ENCODE results near the gene MCM5.
"Not testable (repeated sequence)": the region's sequence is repeated elsewhere in the genome, so short reads cannot be mapped to it uniquely, and the experiment has no call there.

The MCM5 gene

DNA sequence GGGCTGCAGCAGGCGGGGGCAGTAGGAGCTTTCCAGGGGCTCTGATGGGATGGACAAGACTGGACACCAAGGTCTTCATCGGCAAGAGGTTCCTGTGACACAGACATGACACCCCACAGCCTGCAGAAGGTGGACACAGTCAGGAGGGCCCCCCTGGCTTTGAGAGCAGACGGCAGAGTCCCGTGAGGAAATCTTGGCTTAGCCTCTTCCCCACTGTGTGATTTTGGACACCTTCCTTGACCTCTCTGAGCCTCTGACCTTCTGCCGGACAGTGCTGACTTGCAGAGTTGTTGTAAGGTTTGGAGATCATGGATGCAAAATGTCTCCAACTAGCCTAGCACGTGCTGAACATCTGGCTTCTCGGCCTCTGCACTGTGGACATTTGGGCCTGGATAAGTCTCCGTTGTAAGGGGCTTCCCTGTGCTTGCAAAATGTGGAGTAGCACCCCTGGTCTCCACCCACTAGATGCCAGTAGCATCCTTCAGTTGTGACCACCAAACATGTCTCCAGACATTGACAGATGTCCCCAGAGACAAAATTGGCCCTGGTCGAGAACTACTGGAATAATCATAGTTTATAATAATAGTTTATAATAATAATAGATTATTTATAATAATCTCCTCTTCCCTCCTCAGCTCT, 54.6 kb downstream of the MCM5 start:
- no peak overlapping the region for H3K9ac ChIP-seq (ENCODE audit: low read length)
- no peaks in the 10 kb centered on the region for H3K9me3 ChIP-seq (ENCODE audit: control insufficient read depth, insufficient read depth, low read depth, low read length)
- H3K36me3 ChIP-seq (ENCODE audit: control insufficient read depth, insufficient read depth, low read length) = no peaks in the 10 kb centered on the region
- H3K27ac ChIP-seq (ENCODE audit: low read depth, low read length) = no peak overlapping the region
- peaks cover 11% of the 10 kb centered on the region for H3K4me1 ChIP-seq (ENCODE audit: control insufficient read depth, insufficient read depth, low read length)
- H3K27me3 ChIP-seq (ENCODE audit: control insufficient read depth, insufficient read depth, low read length) = no peaks in the 10 kb centered on the region; the same call in 1 of the 2 replicates
- no peak overlapping the region for H3K4me3 ChIP-seq (ENCODE audit: low read depth, low read length)

DNA sequence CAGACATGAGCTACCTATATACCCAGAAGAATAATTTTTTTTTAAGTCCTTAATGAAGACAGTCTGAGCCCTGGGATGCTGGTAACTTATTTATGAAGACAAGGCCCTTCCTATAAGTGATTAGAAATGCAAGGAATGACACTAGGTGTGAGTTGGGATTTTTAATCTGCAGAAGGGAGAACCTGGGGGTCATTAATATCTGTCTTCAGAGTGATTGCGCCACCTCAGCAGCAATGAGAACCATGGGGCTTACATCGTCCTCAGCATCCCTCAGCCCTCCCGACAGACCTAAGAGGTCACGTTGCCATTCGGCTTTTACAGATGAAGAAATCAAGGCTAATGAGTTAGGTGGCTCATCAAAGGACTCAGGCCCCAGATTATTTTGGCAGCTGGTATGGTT, 55.6 kb downstream of the MCM5 start:
- H3K4me1 ChIP-seq (ENCODE audit: control insufficient read depth, insufficient read depth, low read length) = peaks cover 11% of the 10 kb centered on the region
- no peaks in the 10 kb centered on the region for H3K36me3 ChIP-seq (ENCODE audit: control insufficient read depth, insufficient read depth, low read length)
- H3K4me3 ChIP-seq (ENCODE audit: low read depth, low read length) = no peak overlapping the region
- no peaks in the 10 kb centered on the region for H3K9me3 ChIP-seq (ENCODE audit: control insufficient read depth, insufficient read depth, low read depth, low read length)
- no peak overlapping the region for H3K27ac ChIP-seq (ENCODE audit: low read depth, low read length)
- H3K9ac ChIP-seq (ENCODE audit: low read length) = no peak overlapping the region
- no peaks in the 10 kb centered on the region; the same call in 1 of the 2 replicates for H3K27me3 ChIP-seq (ENCODE audit: control insufficient read depth, insufficient read depth, low read length)

DNA sequence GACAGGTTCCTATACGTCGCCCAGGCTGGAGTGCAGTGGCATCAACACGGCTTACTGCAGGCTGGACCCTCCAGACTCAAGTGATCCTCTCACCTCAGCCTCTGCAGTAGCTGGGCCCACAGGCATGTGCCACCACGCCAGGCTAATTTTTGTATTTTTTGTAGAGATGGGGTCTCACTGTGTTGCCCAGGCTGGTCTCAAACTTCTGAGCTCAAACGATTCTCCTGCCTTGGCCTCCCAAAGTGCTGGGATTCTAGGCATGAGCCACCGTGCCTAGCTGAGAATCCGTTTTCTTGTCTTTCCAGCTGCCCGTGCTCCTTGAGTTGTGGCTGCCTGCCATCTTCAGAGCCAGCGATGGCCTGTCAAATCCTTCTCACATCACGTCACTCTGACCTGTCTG, 56.8 kb downstream of the MCM5 start:
- no peaks in the 10 kb centered on the region for H3K9me3 ChIP-seq (ENCODE audit: control insufficient read depth, insufficient read depth, low read depth, low read length)

GRCh38 chr22:35457729-35458546, 58.0 kb downstream of the MCM5 start:
- Histone ChIP-seq H3K27ac (ENCODE audit: low read depth, low read length) (no peak overlapping the region), H3K4me3 (ENCODE audit: low read depth, low read length) (no peak overlapping the region), H3K27me3 (ENCODE audit: control insufficient read depth, insufficient read depth, low read length) (no peaks in the 10 kb centered on the region; the same call in 1 of the 2 replicates), H3K4me1 (ENCODE audit: control insufficient read depth, insufficient read depth, low read length) (peaks cover 11% of the 10 kb centered on the region), H3K9ac (ENCODE audit: low read length) (no peak overlapping the region), H3K9me3 (ENCODE audit: control insufficient read depth, insufficient read depth, low read depth, low read length) (no peaks in the 10 kb centered on the region), H3K36me3 (ENCODE audit: control insufficient read depth, insufficient read depth, low read length) (no peaks in the 10 kb centered on the region)

More for the DNA sequence above, 56.8 kb downstream of the MCM5 start:
- Histone ChIP-seq H3K4me1 (ENCODE audit: control insufficient read depth, insufficient read depth, low read length) (peaks cover 11% of the 10 kb centered on the region), H3K36me3 (ENCODE audit: control insufficient read depth, insufficient read depth, low read length) (no peaks in the 10 kb centered on the region), H3K27ac (ENCODE audit: low read depth, low read length) (no peak overlapping the region), H3K4me3 (ENCODE audit: low read depth, low read length) (no peak overlapping the region), H3K27me3 (ENCODE audit: control insufficient read depth, insufficient read depth, low read length) (no peaks in the 10 kb centered on the region; the same call in 1 of the 2 replicates), H3K9ac (ENCODE audit: low read length) (no peak overlapping the region)

DNA sequence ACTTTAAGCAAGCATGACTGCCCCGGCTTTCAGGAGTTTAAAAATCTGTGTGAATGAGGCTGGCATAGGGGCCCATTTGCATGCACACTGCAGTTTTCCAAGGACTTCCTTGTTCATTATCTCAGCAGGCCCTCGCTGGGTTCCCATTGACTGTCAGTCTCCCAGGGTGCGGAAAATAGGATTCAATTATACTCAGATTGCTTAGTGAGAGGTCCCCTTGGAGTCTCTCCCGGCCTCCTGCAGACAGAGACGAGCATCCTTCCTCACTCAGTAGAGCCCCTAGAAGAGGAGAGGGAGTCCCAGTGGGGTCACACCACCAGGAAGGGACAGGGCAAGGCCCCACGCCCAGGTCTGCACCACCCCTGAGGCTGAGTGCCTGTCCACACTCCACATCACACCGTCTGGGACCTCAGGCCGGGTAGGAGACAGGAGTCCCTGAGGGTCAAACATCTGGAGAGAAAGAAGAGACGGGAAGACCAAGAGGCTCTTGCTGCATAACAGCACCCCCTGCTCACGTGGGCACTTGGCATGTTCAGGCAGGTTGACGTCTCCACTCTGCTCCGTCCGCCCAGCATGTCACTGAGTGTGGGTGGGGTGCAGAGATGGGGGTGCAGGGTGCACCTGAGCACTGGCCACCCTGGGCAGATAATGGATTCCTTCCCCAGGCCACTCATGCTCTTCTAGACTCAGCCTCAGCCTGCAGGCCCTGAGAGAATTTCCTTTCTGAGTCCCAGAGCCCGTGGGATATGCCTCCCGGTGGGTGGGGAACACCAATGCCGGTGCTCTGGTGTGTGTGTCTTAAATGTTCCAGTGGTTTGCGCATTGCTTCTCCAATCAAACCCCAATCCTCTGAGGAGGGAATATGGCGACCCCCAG, 58.8 kb downstream of the MCM5 start:
- H3K27me3 ChIP-seq (ENCODE audit: control insufficient read depth, insufficient read depth, low read length) = no peaks in the 10 kb centered on the region; the same call in 1 of the 2 replicates
- no peak overlapping the region for H3K4me3 ChIP-seq (ENCODE audit: low read depth, low read length)
- no peaks in the 10 kb centered on the region for H3K9me3 ChIP-seq (ENCODE audit: control insufficient read depth, insufficient read depth, low read depth, low read length)
- no peaks in the 10 kb centered on the region for H3K36me3 ChIP-seq (ENCODE audit: control insufficient read depth, insufficient read depth, low read length)
- no peak overlapping the region for H3K9ac ChIP-seq (ENCODE audit: low read length)
- H3K4me1 ChIP-seq (ENCODE audit: control insufficient read depth, insufficient read depth, low read length) = peaks cover 11% of the 10 kb centered on the region
- H3K27ac ChIP-seq (ENCODE audit: low read depth, low read length) = no peak overlapping the region

GRCh38 chr22:35459423-35459894, 59.5 kb downstream of the MCM5 start:
- peaks cover 11% of the 10 kb centered on the region for H3K4me1 ChIP-seq (ENCODE audit: control insufficient read depth, insufficient read depth, low read length)
- no peaks in the 10 kb centered on the region for H3K9me3 ChIP-seq (ENCODE audit: control insufficient read depth, insufficient read depth, low read depth, low read length)
- H3K4me3 ChIP-seq (ENCODE audit: low read depth, low read length) = no peak overlapping the region
- no peak overlapping the region for H3K9ac ChIP-seq (ENCODE audit: low read length)
- H3K27me3 ChIP-seq (ENCODE audit: control insufficient read depth, insufficient read depth, low read length) = no peaks in the 10 kb centered on the region
- no peak overlapping the region for H3K27ac ChIP-seq (ENCODE audit: low read depth, low read length)
- no peaks in the 10 kb centered on the region for H3K36me3 ChIP-seq (ENCODE audit: control insufficient read depth, insufficient read depth, low read length)

- H3K36me3 ChIP-seq (ENCODE audit: control insufficient read depth, insufficient read depth, low read length); H3K9ac ChIP-seq (ENCODE audit: low read length); H3K27ac ChIP-seq (ENCODE audit: low read depth, low read length); H3K27me3 ChIP-seq (ENCODE audit: control insufficient read depth, insufficient read depth, low read length); H3K9me3 ChIP-seq (ENCODE audit: control insufficient read depth, insufficient read depth, low read depth, low read length); H3K4me3 ChIP-seq (ENCODE audit: low read depth, low read length): not testable (repeated sequence)
- H3K4me1 ChIP-seq (ENCODE audit: control insufficient read depth, insufficient read depth, low read length) = peaks cover 11% of the 10 kb centered on the region
These were observed 60.0 kb downstream of the MCM5 start for GRCh38 chr22:35459976-35460375.

GRCh38 chr22:35460688-35461087, 60.7 kb downstream of the MCM5 start:
- no peak overlapping the region for H3K4me3 ChIP-seq (ENCODE audit: low read depth, low read length)
- no peak overlapping the region for H3K9ac ChIP-seq (ENCODE audit: low read length)

DNA sequence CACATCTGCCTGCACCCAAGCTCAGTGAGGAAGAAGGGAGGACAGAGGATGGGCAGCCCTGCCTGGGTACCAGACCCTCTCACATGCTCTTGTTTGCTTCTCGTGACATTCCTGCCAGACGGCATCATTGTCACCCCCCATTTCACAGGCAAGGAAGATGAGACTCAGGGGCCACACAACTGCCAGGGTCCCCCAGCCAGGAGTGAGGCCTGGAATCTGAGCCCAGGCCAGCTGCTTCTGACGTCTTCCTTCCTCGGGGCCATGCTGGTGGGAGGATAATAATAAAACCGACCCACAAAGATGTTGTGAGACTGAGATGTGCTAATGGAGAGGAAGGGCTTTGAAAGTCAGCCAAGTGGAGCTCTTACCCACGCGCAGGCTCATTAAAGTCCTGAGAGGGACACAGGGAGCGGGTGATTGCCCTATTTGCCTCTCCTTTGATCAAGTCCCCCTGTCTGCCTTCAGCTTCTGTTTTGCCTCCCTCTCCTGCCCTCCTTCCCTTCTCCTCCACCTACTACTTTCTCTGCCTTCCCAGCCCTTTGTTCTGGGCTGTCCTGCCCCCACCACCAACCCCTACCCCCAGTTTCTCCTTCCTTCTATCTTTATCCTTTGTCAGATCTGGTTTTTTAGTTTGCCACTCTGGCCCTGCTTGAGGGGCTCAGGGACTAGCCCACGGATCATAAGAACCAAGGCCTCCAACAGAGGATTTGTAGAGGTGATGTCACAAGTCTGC, 62.7 kb downstream of the MCM5 start:
- H3K27ac ChIP-seq (ENCODE audit: low read depth, low read length) = no peak overlapping the region
- H3K9me3 ChIP-seq (ENCODE audit: control insufficient read depth, insufficient read depth, low read depth, low read length) = no peaks in the 10 kb centered on the region
- peaks cover 12% of the 10 kb centered on the region for H3K4me1 ChIP-seq (ENCODE audit: control insufficient read depth, insufficient read depth, low read length)
- H3K4me3 ChIP-seq (ENCODE audit: low read depth, low read length) = no peak overlapping the region
- no peak overlapping the region for H3K9ac ChIP-seq (ENCODE audit: low read length)
- no peaks in the 10 kb centered on the region for H3K36me3 ChIP-seq (ENCODE audit: control insufficient read depth, insufficient read depth, low read length)
- no peaks in the 10 kb centered on the region for H3K27me3 ChIP-seq (ENCODE audit: control insufficient read depth, insufficient read depth, low read length)

More at GRCh38 chr22:35460688-35461087, 60.7 kb downstream of the MCM5 start:
- Histone ChIP-seq H3K27ac (ENCODE audit: low read depth, low read length) (no peak overlapping the region), H3K4me1 (ENCODE audit: control insufficient read depth, insufficient read depth, low read length) (peaks cover 11% of the 10 kb centered on the region), H3K9me3 (ENCODE audit: control insufficient read depth, insufficient read depth, low read depth, low read length) (no peaks in the 10 kb centered on the region), H3K27me3 (ENCODE audit: control insufficient read depth, insufficient read depth, low read length) (no peaks in the 10 kb centered on the region), H3K36me3 (ENCODE audit: control insufficient read depth, insufficient read depth, low read length) (no peaks in the 10 kb centered on the region)

DNA sequence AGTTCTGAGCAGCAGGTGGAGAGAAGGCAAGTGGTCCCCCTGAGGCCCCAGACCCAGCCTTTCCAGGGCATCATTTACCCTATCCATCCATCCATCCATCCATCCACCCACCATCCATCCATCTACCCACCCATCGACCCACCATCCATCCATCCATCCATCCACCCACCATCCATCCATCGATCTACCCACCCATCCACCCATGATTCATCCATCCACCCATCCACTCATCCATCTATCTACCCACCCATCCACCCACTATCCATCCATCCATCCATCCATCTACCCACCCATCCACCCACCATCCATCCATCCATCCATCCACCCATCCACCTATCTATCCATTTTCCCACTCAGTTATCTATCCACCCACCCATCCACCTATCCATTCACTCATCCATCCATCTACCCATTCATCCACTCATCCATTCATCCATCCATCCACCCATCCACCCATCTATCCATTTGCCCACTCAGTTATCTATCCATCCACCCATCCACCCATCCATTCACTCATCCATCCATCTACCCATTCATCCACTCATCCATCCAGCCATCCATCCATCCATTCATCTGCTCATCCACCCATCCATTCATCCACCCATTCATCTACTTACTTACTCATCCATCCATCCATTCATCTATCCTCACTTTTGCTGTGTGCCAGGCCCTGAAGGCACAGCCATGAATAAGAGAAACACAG, 63.4 kb downstream of the MCM5 start:
- no peaks in the 10 kb centered on the region for H3K9me3 ChIP-seq (ENCODE audit: control insufficient read depth, insufficient read depth, low read depth, low read length)
- no peak overlapping the region for H3K4me3 ChIP-seq (ENCODE audit: low read depth, low read length)
- no peak overlapping the region for H3K9ac ChIP-seq (ENCODE audit: low read length)
- peaks cover 13% of the 10 kb centered on the region for H3K4me1 ChIP-seq (ENCODE audit: control insufficient read depth, insufficient read depth, low read length)
- no peaks in the 10 kb centered on the region for H3K36me3 ChIP-seq (ENCODE audit: control insufficient read depth, insufficient read depth, low read length)
- H3K27me3 ChIP-seq (ENCODE audit: control insufficient read depth, insufficient read depth, low read length) = no peaks in the 10 kb centered on the region
- no peak overlapping the region for H3K27ac ChIP-seq (ENCODE audit: low read depth, low read length)
